ENCODE measurements around the gene PHEX.

PHEX gene

DNA sequence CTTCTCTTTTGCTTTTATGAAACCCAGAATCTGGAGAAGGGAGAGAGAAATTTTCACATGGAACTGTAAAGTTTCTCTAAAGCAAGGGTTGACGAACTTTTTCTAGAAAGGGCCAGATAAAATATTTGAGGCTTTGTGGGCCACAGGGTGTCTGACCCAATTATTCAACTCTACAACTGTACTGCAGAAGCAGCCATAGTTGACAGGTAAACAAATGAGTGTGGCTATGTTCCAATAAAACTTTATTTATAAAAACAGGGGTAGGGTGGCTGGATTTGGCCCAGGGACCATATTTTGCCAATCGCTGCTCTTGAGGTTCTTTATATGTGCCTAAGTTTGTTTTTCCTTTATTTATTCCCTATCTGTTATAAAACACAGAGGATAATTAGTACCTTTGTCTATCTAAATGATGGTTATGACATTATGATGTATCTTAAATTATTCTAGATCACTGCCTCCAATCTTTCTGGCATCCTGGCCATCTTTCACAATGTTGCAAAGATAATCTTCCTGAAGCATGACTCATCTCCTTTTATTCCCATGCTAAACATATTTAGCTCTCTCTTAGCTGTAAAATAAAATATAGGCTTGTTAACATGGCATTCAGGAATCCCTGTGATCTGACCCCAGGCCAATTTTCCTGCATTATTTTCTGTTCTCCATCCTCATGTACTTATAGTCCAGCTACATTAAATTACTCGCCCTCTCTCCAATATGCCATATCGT is 133.8 kb downstream of the PHEX start:
- TF ChIP-seq POLR2AphosphoS5 (IDR thresholded peaks at IDR 0.05; ENCODE audit: low read depth): no peak
- TF ChIP-seq REST (IDR thresholded peaks at IDR 0.05; ENCODE audit: insufficient replicate concordance, low read depth): no peak
- no peak for TF ChIP-seq SPI1 (IDR thresholded peaks at IDR 0.05; ENCODE audit: borderline replicate concordance, low read depth)
- no peak for TF ChIP-seq CTCF (IDR thresholded peaks at IDR 0.05; ENCODE audit: insufficient read depth, low read length)
- no peak for TF ChIP-seq GABPA (IDR thresholded peaks at IDR 0.05; ENCODE audit: low read depth)
- H3K27ac ChIP-seq (replicated peaks): no peak overlapping the region
- no peak for DNase-seq (ENCODE audit: low read depth in 1 of 2, low spot score in 1 of 2)
- H3K27me3 ChIP-seq (ENCODE audit: insufficient read depth, poor library complexity, severe bottlenecking): no peaks in the 10 kb centered on the region
- no peak overlapping the region for H3K4me3 ChIP-seq (replicated peaks; ENCODE audit: insufficient read depth, low read length)

DNA sequence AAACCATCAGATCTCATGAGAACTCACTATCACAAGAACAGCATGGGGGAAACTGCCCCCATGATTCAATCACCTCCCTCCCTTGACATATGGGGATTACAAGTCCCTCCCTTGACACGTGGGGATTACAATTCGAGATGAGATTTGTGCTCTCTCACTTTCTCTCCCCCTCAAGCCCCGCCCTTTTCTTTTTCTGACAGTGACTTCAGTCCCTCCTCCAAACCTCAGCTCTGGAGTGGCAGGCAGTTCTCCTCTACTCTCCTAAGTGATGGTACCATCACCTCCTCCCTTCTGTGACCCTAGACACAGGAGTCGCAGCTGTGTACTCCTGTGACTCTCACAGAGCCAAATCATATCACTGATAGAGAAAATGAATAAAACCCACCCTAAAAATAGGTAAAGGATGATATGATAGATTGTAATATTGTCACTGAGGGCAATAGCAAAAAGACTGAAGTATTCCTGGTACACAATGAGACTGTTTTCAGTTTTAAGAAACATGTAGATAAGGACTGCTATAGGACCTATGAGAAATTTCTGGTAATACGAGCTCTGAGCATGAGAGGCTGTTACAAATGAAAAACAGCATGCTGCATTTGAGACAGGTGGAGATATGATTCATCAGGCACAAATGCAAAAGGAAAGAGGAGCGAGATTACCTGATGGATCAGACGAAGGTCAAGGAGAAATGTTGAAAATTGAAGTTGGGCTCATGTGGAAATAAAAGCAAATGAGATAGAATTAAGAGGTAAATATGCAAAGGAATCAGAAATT is 139.3 kb downstream of the PHEX start:
- Histone ChIP-seq H3K27ac (replicated peaks) (no peak overlapping the region), H3K4me3 (replicated peaks; ENCODE audit: insufficient read depth, low read length) (no peak overlapping the region), H3K27me3 (ENCODE audit: insufficient read depth, poor library complexity, severe bottlenecking) (no peaks in the 10 kb centered on the region)
- TF ChIP-seq POLR2AphosphoS5 (IDR thresholded peaks at IDR 0.05; ENCODE audit: low read depth): no peak
- no peak for DNase-seq (ENCODE audit: low read depth in 1 of 2, low spot score in 1 of 2)

DNA sequence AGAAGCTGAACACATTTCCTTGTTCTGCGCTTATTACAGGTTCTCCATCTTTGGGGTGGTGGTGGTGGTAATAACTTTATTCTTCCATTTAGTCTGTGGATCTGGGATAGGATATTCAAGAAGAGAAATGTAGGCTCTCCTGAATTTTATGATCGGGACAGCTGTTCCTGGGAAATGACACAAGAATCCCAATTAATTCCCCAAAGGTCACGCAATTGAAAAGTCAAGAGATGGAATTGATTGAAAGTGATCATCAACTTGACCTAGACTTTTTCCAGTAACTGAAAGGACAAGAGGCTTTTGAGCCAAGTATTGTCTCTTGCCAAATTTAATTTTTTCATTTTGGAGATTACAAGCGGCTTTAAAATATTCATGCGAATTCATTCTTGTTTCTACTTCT is 141.8 kb downstream of the PHEX start:
- no peak overlapping the region for H3K4me3 ChIP-seq (replicated peaks; ENCODE audit: insufficient read depth, low read length)
- DNase-seq (ENCODE audit: low read depth in 1 of 2, low spot score in 1 of 2): no peak
- H3K27ac ChIP-seq (replicated peaks): no peak overlapping the region
- H3K27me3 ChIP-seq (ENCODE audit: insufficient read depth, poor library complexity, severe bottlenecking): peaks cover 2% of the 10 kb centered on the region
- no peak for TF ChIP-seq POLR2AphosphoS5 (IDR thresholded peaks at IDR 0.05; ENCODE audit: low read depth)
- TF ChIP-seq SPI1 (IDR thresholded peaks at IDR 0.05; ENCODE audit: borderline replicate concordance, low read depth): no peak
- no peak for TF ChIP-seq GABPA (IDR thresholded peaks at IDR 0.05; ENCODE audit: low read depth)
- TF ChIP-seq REST (IDR thresholded peaks at IDR 0.05; ENCODE audit: insufficient replicate concordance, low read depth): no peak
- TF ChIP-seq CTCF (IDR thresholded peaks at IDR 0.05; ENCODE audit: insufficient read depth, low read length): no peak

GRCh38 chrX:22177950-22178515 is 145.9 kb downstream of the PHEX start:
- Histone ChIP-seq H3K27ac (replicated peaks) (no peak overlapping the region), H3K4me3 (replicated peaks; ENCODE audit: insufficient read depth, low read length) (no peak overlapping the region), H3K27me3 (ENCODE audit: insufficient read depth, poor library complexity, severe bottlenecking) (peaks cover 2% of the 10 kb centered on the region)
- TF ChIP-seq SPI1 (IDR thresholded peaks at IDR 0.05; ENCODE audit: borderline replicate concordance, low read depth): no peak
- TF ChIP-seq POLR2AphosphoS5 (IDR thresholded peaks at IDR 0.05; ENCODE audit: low read depth): no peak
- TF ChIP-seq GABPA (IDR thresholded peaks at IDR 0.05; ENCODE audit: low read depth): no peak
- no peak for TF ChIP-seq REST (IDR thresholded peaks at IDR 0.05; ENCODE audit: insufficient replicate concordance, low read depth)
- TF ChIP-seq CTCF (IDR thresholded peaks at IDR 0.05; ENCODE audit: insufficient read depth, low read length): no peak
- DNase-seq (ENCODE audit: low read depth in 1 of 2, low spot score in 1 of 2): no peak
